ENCODE measurements around the gene SLC43A3. TPM values are rescaled to one million over a fixed set of nuclear protein-coding genes. Genes with fewer than 3 reads are reported as not detected.

The SLC43A3 gene
- total and polyA plus RNA-seq, 10 donors, result 15.2 to 72.5 (median 35.7) TPM

DNA sequence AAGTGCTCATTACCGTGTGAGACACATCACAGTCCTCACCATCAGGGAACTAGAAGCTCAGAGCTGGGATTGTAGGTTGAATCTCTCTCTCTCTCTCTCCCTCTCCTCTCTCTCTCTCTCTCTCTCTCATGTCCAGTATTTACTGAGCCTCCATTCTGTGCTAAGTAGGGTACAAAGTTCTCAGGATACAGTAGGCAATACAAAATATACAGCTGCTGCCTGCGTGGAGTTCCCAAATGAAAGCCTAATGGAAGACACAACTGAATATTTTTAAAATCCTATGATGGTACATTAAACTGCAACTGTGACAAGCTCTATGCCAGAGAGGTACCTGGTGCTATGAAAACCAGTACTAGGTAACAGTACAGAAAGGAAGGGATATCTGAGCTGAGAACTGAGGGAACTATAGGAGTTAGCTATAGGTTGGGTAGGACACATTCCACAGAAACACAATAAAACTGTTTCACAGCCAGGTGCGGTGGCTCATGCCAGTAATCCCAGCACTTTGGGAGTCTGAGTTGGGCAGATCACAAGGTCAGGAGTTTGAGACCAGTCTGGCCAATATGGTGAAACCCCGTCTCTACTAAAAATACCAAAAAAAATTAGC is 26.8 kb downstream of the SLC43A3 start:
- H3K36me3 ChIP-seq, result no peaks in the 10 kb centered on the region
- intact Hi-C loops (cut with DNase I; ENCODE audit: low total_unique reads), result no loop called here
- no peak overlapping the region for H3K27ac ChIP-seq
- DNase-seq, result no peak
- H3K4me1 ChIP-seq, result no peaks in the 10 kb centered on the region
- H3K27me3 ChIP-seq (replicated peaks in 1 of 7), result no peaks in the 10 kb centered on the region
- H3K9me3 ChIP-seq, result no peaks in the 10 kb centered on the region
- TF ChIP-seq, protein P1, sequence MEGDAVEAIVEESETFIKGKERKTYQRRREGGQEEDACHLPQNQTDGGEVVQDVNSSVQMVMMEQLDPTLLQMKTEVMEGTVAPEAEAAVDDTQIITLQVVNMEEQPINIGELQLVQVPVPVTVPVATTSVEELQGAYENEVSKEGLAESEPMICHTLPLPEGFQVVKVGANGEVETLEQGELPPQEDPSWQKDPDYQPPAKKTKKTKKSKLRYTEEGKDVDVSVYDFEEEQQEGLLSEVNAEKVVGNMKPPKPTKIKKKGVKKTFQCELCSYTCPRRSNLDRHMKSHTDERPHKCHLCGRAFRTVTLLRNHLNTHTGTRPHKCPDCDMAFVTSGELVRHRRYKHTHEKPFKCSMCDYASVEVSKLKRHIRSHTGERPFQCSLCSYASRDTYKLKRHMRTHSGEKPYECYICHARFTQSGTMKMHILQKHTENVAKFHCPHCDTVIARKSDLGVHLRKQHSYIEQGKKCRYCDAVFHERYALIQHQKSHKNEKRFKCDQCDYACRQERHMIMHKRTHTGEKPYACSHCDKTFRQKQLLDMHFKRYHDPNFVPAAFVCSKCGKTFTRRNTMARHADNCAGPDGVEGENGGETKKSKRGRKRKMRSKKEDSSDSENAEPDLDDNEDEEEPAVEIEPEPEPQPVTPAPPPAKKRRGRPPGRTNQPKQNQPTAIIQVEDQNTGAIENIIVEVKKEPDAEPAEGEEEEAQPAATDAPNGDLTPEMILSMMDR (IDR thresholded peaks at IDR 0.05 in 8 of 11, conservative IDR thresholded peaks at IDR 0.05 in 3 of 11), result no peak
- TF ChIP-seq POLR2AphosphoS5 (IDR thresholded peaks at IDR 0.05) (no peak), POLR2A (IDR thresholded peaks at IDR 0.05) (no peak)
- H3K4me3 ChIP-seq, result no peak overlapping the region
- WGBS, 5 donors, result 88 to 94% (median 90%) methylated on average over 4 of the region's 4 CpGs

DNA sequence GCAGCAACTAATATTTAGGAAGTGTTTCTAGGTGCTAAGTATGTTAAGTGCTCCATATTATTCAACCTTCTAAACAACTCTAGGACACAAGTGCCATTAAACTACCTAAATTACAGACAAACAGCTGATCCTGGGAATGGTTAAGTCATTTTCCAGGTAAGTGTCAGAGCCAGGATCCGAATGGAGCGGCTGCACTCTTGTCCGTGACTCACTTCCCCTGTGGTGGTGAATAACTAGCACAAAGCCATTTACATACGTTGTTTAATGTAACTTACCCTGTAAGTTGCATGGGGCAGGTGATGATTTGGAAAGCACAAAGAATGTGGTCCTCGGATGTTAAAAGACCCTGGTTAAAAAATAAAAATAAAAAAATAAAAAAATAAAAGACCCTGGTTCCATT is 27.7 kb downstream of the SLC43A3 start:
- H3K27me3 ChIP-seq (replicated peaks in 1 of 7), result no peaks in the 10 kb centered on the region
- H3K36me3 ChIP-seq, result no peaks in the 10 kb centered on the region
- intact Hi-C loops (cut with DNase I; ENCODE audit: low total_unique reads), result no loop called here
- WGBS, 5 donors, result 70 to 90% (median 76%) methylated on average over 5 of the region's 5 CpGs
- H3K4me1 ChIP-seq, result no peaks in the 10 kb centered on the region
- H3K4me3 ChIP-seq, result no peak overlapping the region
- TF ChIP-seq, protein P1 (IDR thresholded peaks at IDR 0.05 in 8 of 11, conservative IDR thresholded peaks at IDR 0.05 in 3 of 11), result no peak
- no peak for TF ChIP-seq POLR2A (IDR thresholded peaks at IDR 0.05)
- no peak for TF ChIP-seq POLR2AphosphoS5 (IDR thresholded peaks at IDR 0.05)
- no peak overlapping the region for H3K27ac ChIP-seq
- no peaks in the 10 kb centered on the region for H3K9me3 ChIP-seq
- no peak for DNase-seq

DNA sequence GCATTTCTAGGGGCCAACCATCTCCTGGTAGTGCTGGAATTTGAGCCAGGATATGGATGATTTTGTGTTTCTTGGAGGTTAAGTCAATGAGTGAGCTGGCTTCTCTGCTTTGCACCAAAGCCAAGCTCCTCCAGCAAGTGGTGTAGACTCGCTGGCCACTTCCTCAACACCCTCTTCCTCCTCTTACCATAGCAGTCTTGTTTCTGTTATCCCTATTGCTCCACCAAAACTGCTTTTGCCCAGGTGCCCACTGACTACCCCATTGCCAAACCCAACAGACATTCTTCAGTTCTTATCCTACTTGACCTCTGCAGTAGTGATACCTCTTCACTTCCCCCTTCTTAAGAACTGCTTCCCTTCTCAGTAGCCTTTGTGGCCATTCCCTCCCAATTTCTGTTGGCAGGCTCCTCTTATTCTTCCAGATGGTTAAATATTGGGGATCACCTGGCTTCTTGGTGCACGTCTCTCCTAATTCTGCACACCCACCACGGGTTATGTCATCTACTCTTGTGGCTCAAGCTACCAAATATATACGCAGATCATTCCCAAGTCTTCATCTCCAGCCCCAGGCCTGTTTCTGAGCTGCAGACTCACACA is 29.4 kb downstream of the SLC43A3 start:
- intact Hi-C loops (cut with DNase I; ENCODE audit: low total_unique reads), result no loop called here
- Histone ChIP-seq H3K9me3 (no peaks in the 10 kb centered on the region), H3K27ac (no peak overlapping the region), H3K36me3 (no peaks in the 10 kb centered on the region), H3K4me1 (no peaks in the 10 kb centered on the region), H3K4me3 (no peak overlapping the region), H3K27me3 (replicated peaks in 1 of 7) (no peaks in the 10 kb centered on the region)
- WGBS, 5 donors, result 46 to 80% (median 61%) methylated on average over 4 of the region's 4 CpGs
- TF ChIP-seq, protein P1 (IDR thresholded peaks at IDR 0.05 in 8 of 11, conservative IDR thresholded peaks at IDR 0.05 in 3 of 11), result no peak
- TF ChIP-seq POLR2AphosphoS5 (IDR thresholded peaks at IDR 0.05) (no peak), POLR2A (IDR thresholded peaks at IDR 0.05) (no peak)
- DNase-seq, result no peak

DNA sequence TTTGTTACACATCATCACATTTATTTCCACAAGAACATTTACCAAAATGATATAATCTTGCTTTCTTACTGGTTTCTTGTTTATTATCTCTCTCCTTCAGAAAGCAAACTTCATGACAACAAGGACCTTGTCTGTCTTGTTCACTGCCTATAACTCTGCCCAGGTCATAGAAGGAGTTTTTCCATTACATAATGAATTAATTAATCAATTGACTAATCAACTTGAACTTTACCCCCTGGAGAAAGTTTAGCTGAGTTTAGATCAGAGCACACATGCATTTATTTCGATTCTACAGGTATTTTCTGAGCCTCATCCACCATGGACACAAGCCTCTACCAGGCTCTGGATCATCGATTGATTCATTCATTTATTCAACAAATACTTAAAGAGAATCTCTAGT is 30.2 kb downstream of the SLC43A3 start:
- TF ChIP-seq, protein P1 (IDR thresholded peaks at IDR 0.05 in 8 of 11, conservative IDR thresholded peaks at IDR 0.05 in 3 of 11), result no peak
- TF ChIP-seq POLR2A (IDR thresholded peaks at IDR 0.05), result no peak
- H3K36me3 ChIP-seq, result no peaks in the 10 kb centered on the region
- H3K27me3 ChIP-seq (replicated peaks in 1 of 7), result no peaks in the 10 kb centered on the region
- intact Hi-C loops (cut with DNase I; ENCODE audit: low total_unique reads), result no loop called here
- no peak overlapping the region for H3K27ac ChIP-seq
- no peaks in the 10 kb centered on the region for H3K4me1 ChIP-seq
- WGBS, 5 donors, result 72 to 86% (median 82%) methylated on average over 2 of the region's 2 CpGs
- no peaks in the 10 kb centered on the region for H3K9me3 ChIP-seq
- no peak for DNase-seq
- no peak overlapping the region for H3K4me3 ChIP-seq
